ENCODE results near the gene KCNQ4.

KCNQ4 gene

GRCh38 chr1:40848530-40849189 is 65.1 kb downstream of the KCNQ4 start:
- Histone ChIP-seq H3K27me3 (ENCODE audit: insufficient read depth, low read length) (no peaks in the 10 kb centered on the region), H3K9ac (ENCODE audit: low read depth, low read length) (no peak overlapping the region), H3K27ac (ENCODE audit: low read depth, low read length) (no peak overlapping the region), H3K9me3 (ENCODE audit: insufficient read depth, low read depth, low read length) (no peaks in the 10 kb centered on the region), H3K36me3 (ENCODE audit: insufficient read depth, low read length) (no peaks in the 10 kb centered on the region), H3K4me1 (ENCODE audit: insufficient read depth, low read length) (no peaks in the 10 kb centered on the region), H3K4me3 (ENCODE audit: low read length) (no peak overlapping the region)
- WGBS = 52% methylated on average over 6 of the region's 6 CpGs

DNA sequence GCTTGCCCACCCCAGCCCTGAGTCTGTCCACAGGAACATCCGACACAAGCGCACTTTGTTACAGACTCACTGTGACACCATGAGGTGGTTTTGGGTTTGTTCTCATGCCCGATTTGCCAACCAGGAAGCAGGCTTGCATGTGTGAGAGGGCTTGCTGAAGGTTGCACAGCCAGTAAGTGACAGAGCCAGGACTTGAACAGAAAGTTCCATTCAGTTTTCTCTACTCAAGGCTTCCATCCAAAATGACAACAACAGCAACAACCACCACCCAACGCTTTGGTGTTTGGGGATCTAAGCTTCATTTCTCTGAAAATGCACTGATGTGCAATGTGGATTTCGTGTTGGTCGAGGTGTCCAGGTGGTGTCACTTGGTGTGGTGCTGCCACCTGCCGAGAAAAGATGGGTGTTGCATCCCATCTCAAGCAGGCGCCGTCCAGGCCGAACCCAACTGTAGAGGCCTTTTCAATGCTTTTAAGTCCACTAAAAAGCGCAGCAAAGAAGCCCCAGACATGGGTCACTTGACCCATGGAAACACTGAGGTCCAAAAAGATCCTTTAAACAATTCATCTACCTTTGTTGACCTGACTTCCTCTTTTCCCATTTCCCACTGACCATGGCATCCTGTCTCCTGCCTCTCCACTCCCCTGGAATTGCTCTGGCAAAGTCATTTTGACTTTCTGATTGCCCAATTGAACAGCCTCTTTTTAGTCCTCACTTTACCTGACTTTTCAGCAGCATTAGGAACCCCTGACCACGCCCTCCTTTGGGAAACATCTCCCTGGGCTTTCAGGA is 66.4 kb downstream of the KCNQ4 start:
- no peaks in the 10 kb centered on the region for H3K36me3 ChIP-seq (ENCODE audit: insufficient read depth, low read length)
- 37% methylated on average over 11 of the region's 12 CpGs for WGBS

DNA sequence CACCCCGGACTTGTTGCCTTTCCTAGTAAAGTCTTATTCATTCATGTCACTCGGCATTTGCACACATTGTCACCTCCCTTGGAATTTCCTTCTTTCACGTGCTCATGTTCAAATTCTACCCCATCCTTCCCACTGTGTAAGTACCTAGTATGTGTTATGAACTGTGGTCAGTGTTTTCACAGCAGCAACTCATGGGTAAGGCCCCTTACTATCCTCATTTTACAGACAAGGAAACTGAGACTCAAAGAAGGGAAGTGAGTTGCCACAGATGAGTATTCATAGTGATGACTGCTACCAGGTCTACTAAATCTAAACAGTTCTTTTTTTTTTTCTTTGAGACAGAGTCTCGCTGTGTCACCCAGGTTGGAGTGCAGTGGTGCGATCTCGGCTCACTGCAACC is 68.1 kb downstream of the KCNQ4 start:
- Histone ChIP-seq H3K4me3 (ENCODE audit: low read length) (no peak overlapping the region), H3K27me3 (ENCODE audit: insufficient read depth, low read length) (no peaks in the 10 kb centered on the region), H3K4me1 (ENCODE audit: insufficient read depth, low read length) (no peaks in the 10 kb centered on the region), H3K9ac (ENCODE audit: low read depth, low read length) (no peak overlapping the region), H3K36me3 (ENCODE audit: insufficient read depth, low read length) (no peaks in the 10 kb centered on the region), H3K9me3 (ENCODE audit: insufficient read depth, low read depth, low read length) (no peaks in the 10 kb centered on the region), H3K27ac (ENCODE audit: low read depth, low read length) (no peak overlapping the region)
- 80% methylated on average over 6 of the region's 6 CpGs for WGBS

More for the DNA sequence above, 66.4 kb downstream of the KCNQ4 start:
- H3K4me1 ChIP-seq (ENCODE audit: insufficient read depth, low read length) = no peaks in the 10 kb centered on the region
- no peaks in the 10 kb centered on the region for H3K27me3 ChIP-seq (ENCODE audit: insufficient read depth, low read length)
- no peak overlapping the region for H3K9ac ChIP-seq (ENCODE audit: low read depth, low read length)
- no peaks in the 10 kb centered on the region for H3K9me3 ChIP-seq (ENCODE audit: insufficient read depth, low read depth, low read length)
- H3K4me3 ChIP-seq (ENCODE audit: low read length) = no peak overlapping the region
- no peak overlapping the region for H3K27ac ChIP-seq (ENCODE audit: low read depth, low read length)

GRCh38 chr1:40853113-40853884 is 69.7 kb downstream of the KCNQ4 start:
- H3K27me3 ChIP-seq (ENCODE audit: insufficient read depth, low read length) = peaks cover under 1% of the 10 kb centered on the region; the same call in 1 of the 2 replicates
- no peaks in the 10 kb centered on the region for H3K36me3 ChIP-seq (ENCODE audit: insufficient read depth, low read length)
- H3K9me3 ChIP-seq (ENCODE audit: insufficient read depth, low read depth, low read length) = no peaks in the 10 kb centered on the region
- no peak overlapping the region for H3K27ac ChIP-seq (ENCODE audit: low read depth, low read length)
- H3K4me1 ChIP-seq (ENCODE audit: insufficient read depth, low read length) = 0 out of 2 replicates have a peak, but pooled peaks cover 4% of the 10 kb centered on the region
- 88% methylated on average over 13 of the region's 13 CpGs for whole genome bisulfite sequencing
- no peak overlapping the region for H3K9ac ChIP-seq (ENCODE audit: low read depth, low read length)
- H3K4me3 ChIP-seq (ENCODE audit: low read length) = no peak overlapping the region

- 88% methylated on average over 5 of the region's 5 CpGs for WGBS
- Histone ChIP-seq H3K36me3 (ENCODE audit: insufficient read depth, low read length) (no peaks in the 10 kb centered on the region), H3K27me3 (ENCODE audit: insufficient read depth, low read length) (peaks cover 6% of the 10 kb centered on the region)
Measured at GRCh38 chr1:40853885-40854170, 70.2 kb downstream of the KCNQ4 start.

DNA sequence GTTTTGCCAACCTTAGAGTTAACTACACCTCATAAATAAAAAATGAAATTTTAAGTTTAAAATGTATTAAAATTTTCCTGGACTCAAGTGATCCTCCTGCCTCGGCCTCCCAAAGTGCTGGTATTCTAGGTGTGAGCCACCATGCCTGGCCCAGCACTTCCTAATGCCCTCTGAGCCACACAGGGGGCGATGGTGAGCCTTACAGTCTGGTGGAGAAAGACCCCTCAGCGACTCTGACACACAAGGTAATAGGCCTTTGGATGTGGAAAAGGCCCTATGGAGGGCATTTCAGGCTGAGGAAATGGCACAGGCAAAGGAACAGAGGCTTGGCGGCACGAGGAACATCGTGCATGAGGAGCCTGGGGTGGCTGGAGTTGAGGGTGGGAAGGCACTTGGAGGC is 71.9 kb downstream of the KCNQ4 start:
- peaks cover 22% of the 10 kb centered on the region for H3K27me3 ChIP-seq (ENCODE audit: insufficient read depth, low read length)
- H3K9me3 ChIP-seq (ENCODE audit: insufficient read depth, low read depth, low read length) = no peaks in the 10 kb centered on the region
- WGBS = 85% methylated on average over 6 of the region's 6 CpGs
- H3K9ac ChIP-seq (ENCODE audit: low read depth, low read length) = no peak overlapping the region
- H3K4me3 ChIP-seq (ENCODE audit: low read length) = no peak overlapping the region
- no peak overlapping the region for H3K27ac ChIP-seq (ENCODE audit: low read depth, low read length)
- no peaks in the 10 kb centered on the region for H3K36me3 ChIP-seq (ENCODE audit: insufficient read depth, low read length)
- 0 out of 2 replicates have a peak, but pooled peaks cover 4% of the 10 kb centered on the region for H3K4me1 ChIP-seq (ENCODE audit: insufficient read depth, low read length)

More at GRCh38 chr1:40853885-40854170, 70.2 kb downstream of the KCNQ4 start:
- H3K4me3 ChIP-seq (ENCODE audit: low read length) = no peak overlapping the region
- H3K4me1 ChIP-seq (ENCODE audit: insufficient read depth, low read length) = 0 out of 2 replicates have a peak, but pooled peaks cover 4% of the 10 kb centered on the region
- H3K9ac ChIP-seq (ENCODE audit: low read depth, low read length) = no peak overlapping the region
- H3K27ac ChIP-seq (ENCODE audit: low read depth, low read length) = no peak overlapping the region
- H3K9me3 ChIP-seq (ENCODE audit: insufficient read depth, low read depth, low read length) = no peaks in the 10 kb centered on the region

GRCh38 chr1:40856116-40856515 is 72.5 kb downstream of the KCNQ4 start:
- 87% methylated on average over 3 of the region's 3 CpGs for WGBS
- Histone ChIP-seq H3K27ac (ENCODE audit: low read depth, low read length) (no peak overlapping the region), H3K4me3 (ENCODE audit: low read length) (no peak overlapping the region), H3K9ac (ENCODE audit: low read depth, low read length) (no peak overlapping the region), H3K4me1 (ENCODE audit: insufficient read depth, low read length) (0 out of 2 replicates have a peak, but pooled peaks cover 8% of the 10 kb centered on the region), H3K9me3 (ENCODE audit: insufficient read depth, low read depth, low read length) (no peaks in the 10 kb centered on the region), H3K27me3 (ENCODE audit: insufficient read depth, low read length) (peaks cover 28% of the 10 kb centered on the region), H3K36me3 (ENCODE audit: insufficient read depth, low read length) (no peaks in the 10 kb centered on the region)

- Histone ChIP-seq H3K27me3 (ENCODE audit: insufficient read depth, low read length) (peaks cover 32% of the 10 kb centered on the region), H3K4me3 (ENCODE audit: low read length) (no peak overlapping the region), H3K9me3 (ENCODE audit: insufficient read depth, low read depth, low read length) (no peaks in the 10 kb centered on the region), H3K4me1 (ENCODE audit: insufficient read depth, low read length) (0 out of 2 replicates have a peak, but pooled peaks cover 8% of the 10 kb centered on the region), H3K9ac (ENCODE audit: low read depth, low read length) (no peak overlapping the region), H3K27ac (ENCODE audit: low read depth, low read length) (no peak overlapping the region), H3K36me3 (ENCODE audit: insufficient read depth, low read length) (no peaks in the 10 kb centered on the region)
- 93% methylated on average over 9 of the region's 9 CpGs for WGBS
Measured at GRCh38 chr1:40856656-40857302, 73.2 kb downstream of the KCNQ4 start.

GRCh38 chr1:40857737-40858136 is 74.2 kb downstream of the KCNQ4 start:
- Histone ChIP-seq H3K36me3 (ENCODE audit: insufficient read depth, low read length) (no peaks in the 10 kb centered on the region), H3K9me3 (ENCODE audit: insufficient read depth, low read depth, low read length) (no peaks in the 10 kb centered on the region), H3K27me3 (ENCODE audit: insufficient read depth, low read length) (peaks cover 32% of the 10 kb centered on the region), H3K9ac (ENCODE audit: low read depth, low read length) (no peak overlapping the region), H3K4me3 (ENCODE audit: low read length) (no peak overlapping the region), H3K4me1 (ENCODE audit: insufficient read depth, low read length) (peaks cover 9% of the 10 kb centered on the region; the same call in 1 of the 2 replicates), H3K27ac (ENCODE audit: low read depth, low read length) (no peak overlapping the region)
- 52% methylated on average over 2 of the region's 2 CpGs for WGBS

DNA sequence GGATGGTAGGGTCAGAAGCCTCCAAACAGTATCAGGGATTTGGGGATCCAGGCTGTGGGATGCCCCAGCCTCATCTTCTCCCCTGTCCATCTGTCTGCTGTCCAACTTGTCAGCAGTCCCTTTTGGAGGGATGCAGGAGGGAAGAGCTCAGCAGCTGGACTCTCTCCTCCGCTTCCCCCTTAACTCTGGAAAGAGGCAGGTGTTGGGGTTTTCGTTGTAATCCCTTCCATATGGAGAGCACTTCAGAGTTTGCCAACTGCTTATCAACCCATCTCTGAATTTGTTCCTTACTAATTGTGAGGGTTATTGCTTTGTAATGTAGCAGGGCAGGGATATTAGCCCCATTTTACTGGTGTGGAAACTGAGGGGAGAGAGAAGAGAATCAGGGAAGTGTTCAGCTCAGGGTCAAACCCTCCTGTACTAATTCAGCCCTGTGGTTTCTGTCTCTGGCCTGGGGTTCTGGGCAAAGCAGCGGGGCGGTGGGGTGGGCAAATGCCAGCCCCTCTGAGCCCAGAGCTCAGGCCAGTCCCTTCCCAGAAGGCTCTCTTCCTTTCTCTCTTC is 75.3 kb downstream of the KCNQ4 start:
- H3K4me1 ChIP-seq (ENCODE audit: insufficient read depth, low read length) = peaks cover 10% of the 10 kb centered on the region; the same call in 1 of the 2 replicates
- H3K9ac ChIP-seq (ENCODE audit: low read depth, low read length) = no peak overlapping the region
- H3K27ac ChIP-seq (ENCODE audit: low read depth, low read length) = no peak overlapping the region
- H3K27me3 ChIP-seq (ENCODE audit: insufficient read depth, low read length) = peaks cover 32% of the 10 kb centered on the region
- H3K36me3 ChIP-seq (ENCODE audit: insufficient read depth, low read length) = no peaks in the 10 kb centered on the region
- H3K4me3 ChIP-seq (ENCODE audit: low read length) = no peak overlapping the region
- no peaks in the 10 kb centered on the region for H3K9me3 ChIP-seq (ENCODE audit: insufficient read depth, low read depth, low read length)
- WGBS = 86% methylated on average over 4 of the region's 4 CpGs

Data from HUES64 (cell line).